Peyer's patch (tissue), 4 donors: ENCODE measurements around the gene NCOA5.

Experiments used
- CTCF ChIP-seq, 6 experiments: fragments of 450-650 bp in 4 of 6; fragments of 200-600 bp in 2 of 6; sonication (generic) in 1 of 6; IDR thresholded peaks; one replicate each; pipeline ENCODE4 v1.5.1; 2017 to 2019; ENCODE audit warnings: antibody characterized with exemption in 6 of 6, mild to moderate bottlenecking in 3 of 6, moderate library complexity in 1 of 6
- POLR2A ChIP-seq, 2 donors: fragments of 450-650 bp; IDR thresholded peaks; one replicate each; pipeline ENCODE4 v1.5.1; 2017; ENCODE audit warnings: antibody characterized with exemption in 2 of 2, mild to moderate bottlenecking in 2 of 2, moderate library complexity in 2 of 2

- no peak for TF ChIP-seq CTCF (IDR thresholded peaks at IDR 0.05)
- TF ChIP-seq POLR2A (IDR thresholded peaks at IDR 0.05), result peak in 1 of 2 donors; percentile 27
Measured at GRCh38 chr20:46117704-46118467, 28.1 kb upstream of the NCOA5 start, which contains the start of gene CD40.
